Ovary (tissue), 9 donors: ENCODE measurements around the gene DRAP1. TPM values are rescaled to one million over a fixed set of nuclear protein-coding genes. Genes with fewer than 3 reads are reported as not detected.

Source experiments
- DNase-seq, 5 donors: peaks; one replicate each; pipeline ENCODE4 v3.0.0-alpha.2; 2019 to 2020
- H3K27ac ChIP-seq, 2 donors: fragments of 200-600 bp; one replicate each; pipeline versions ENCODE4 v1.5.1 to v1.8.0; 2019 to 2022
- H3K27me3 ChIP-seq: fragments of 200-600 bp; one replicate; pipeline ENCODE4 v1.8.0; 2022
- H3K36me3 ChIP-seq: fragments of 200-600 bp; sonication (generic); one replicate; pipeline ENCODE4 v1.5.1; 2019
- H3K4me1 ChIP-seq: one replicate; pipeline ENCODE4 v1.8.1; 2013; ENCODE audit warnings: mild to moderate bottlenecking, moderate library complexity; ENCODE audit not compliant: insufficient read depth
- H3K4me3 ChIP-seq: fragments of 200-600 bp; sonication (generic); one replicate; pipeline ENCODE4 v1.5.1; 2017
- H3K9me3 ChIP-seq, 2 donors: fragments of 200-600 bp in 1 of 2; sonication (generic) in 1 of 2; one replicate each; pipeline versions ENCODE4 v1.5.1 to v1.8.1; 2013 to 2019; ENCODE audit warnings: mild to moderate bottlenecking in 1 of 2, moderate library complexity in 1 of 2
- EP300 ChIP-seq: sonication (generic); formaldehyde crosslinking; IDR thresholded peaks from one replicate; pipeline ENCODE4 v1.6.1; 2017; ENCODE audit warnings: antibody characterized with exemption
- POLR2A ChIP-seq: fragments of 450-650 bp; IDR thresholded peaks from one replicate; pipeline ENCODE4 v1.6.1; 2017; ENCODE audit warnings: antibody characterized with exemption, mild to moderate bottlenecking, moderate library complexity
- whole genome bisulfite sequencing, 3 donors: extraction: QIAGEN DNeasy Blood & Tissue Kit in 1 of 3; methylation state at CpG; one replicate each; pipeline versions ENCODE4 v1.1.5 to v1.1.7; 2013 to 2017; 5-methylcytosine and 5-hydroxymethylcytosine counted together
- intact Hi-C, 4 donors: fragments of 100-400 bp; cut with DNase I; formaldehyde crosslinking; loops; one replicate each; pipeline versions ENCODE4 v1.11.0 to v1.15.1; 2022 to 2023
- polyA plus RNA-seq, 2 donors: library from polyadenylated mRNA; stranded (reverse); fragments of 200-250 nt in 1 of 2; fragments of 350-450 nt in 1 of 2; fragmentation: Illumina TruSeq in 1 of 2; extraction: RNeasy Lipid Tissue Mini Kit (QIAGEN cat#74804) in 1 of 2; gene quantifications; one replicate each; pipeline ENCODE4 v1.2.3, GENCODE V29; 2013 to 2014
- total RNA-seq, 7 donors: library from RNA; depleted of rRNA in 2 of 7; stranded (reverse); fragments of >200 nt in 2 of 7; fragmentation: NEBNext Ultra II Directional in 3 of 7; extraction: Animal tissue kit (Norgen Biotek cat#: 25700) in 3 of 7; gene quantifications; one replicate each; pipeline versions ENCODE4 v1.1.0 to v1.2.4, GENCODE V29; 2016 to 2023
- TF ChIP-seq, protein P1 (sequence below), 3 donors: fragments of 450-650 bp in 2 of 3; fragments of 200-600 bp in 1 of 3; IDR thresholded peaks; one replicate each; pipeline versions ENCODE4 v1.5.1 to v1.8.0; 2016 to 2022; ENCODE audit warnings: antibody characterized with exemption in 3 of 3, mild to moderate bottlenecking in 1 of 3
- donor health status: DM: no; HTN: no; CAD: no; lungs with moderate emphysema.
- donor health status: DM: no; HTN: no; CAD: no.
- donor health status: Bipolar disorder and iron deficiency.
- donor health status: DM: yes; HTN: yes; CAD: no.
- donor health status: DM: no; HTN: no; CAD: no.
- donor health status: DM: yes; HTN: yes; CAD: no.

DRAP1 gene
- total and polyA plus RNA-seq, 9 donors = 22.2 to 86.7 (median 78.3) TPM

DNA sequence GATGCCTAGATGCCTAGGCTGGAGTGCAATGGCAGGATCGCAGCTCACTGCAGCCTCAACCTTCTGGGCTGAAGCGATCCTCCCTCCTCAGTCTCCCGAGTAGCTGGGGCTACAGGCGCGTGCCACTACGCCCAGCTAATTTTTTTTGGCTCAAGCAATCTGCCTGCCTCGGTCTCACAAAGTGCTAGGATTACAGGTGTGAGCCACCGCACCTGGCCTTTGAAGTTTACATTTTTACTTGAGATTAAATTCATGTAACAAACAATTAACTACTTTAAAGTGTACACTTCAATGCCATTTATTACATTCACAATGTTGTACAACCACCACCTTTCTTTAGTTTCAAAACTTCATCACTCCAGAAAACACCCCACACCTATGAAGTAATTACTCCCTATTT, 15.5 kb upstream of the DRAP1 start:
- H3K27me3 ChIP-seq = peaks cover 3% of the 10 kb centered on the region
- H3K4me3 ChIP-seq = no peak overlapping the region
- H3K36me3 ChIP-seq = no peaks in the 10 kb centered on the region
- TF ChIP-seq, protein P1, sequence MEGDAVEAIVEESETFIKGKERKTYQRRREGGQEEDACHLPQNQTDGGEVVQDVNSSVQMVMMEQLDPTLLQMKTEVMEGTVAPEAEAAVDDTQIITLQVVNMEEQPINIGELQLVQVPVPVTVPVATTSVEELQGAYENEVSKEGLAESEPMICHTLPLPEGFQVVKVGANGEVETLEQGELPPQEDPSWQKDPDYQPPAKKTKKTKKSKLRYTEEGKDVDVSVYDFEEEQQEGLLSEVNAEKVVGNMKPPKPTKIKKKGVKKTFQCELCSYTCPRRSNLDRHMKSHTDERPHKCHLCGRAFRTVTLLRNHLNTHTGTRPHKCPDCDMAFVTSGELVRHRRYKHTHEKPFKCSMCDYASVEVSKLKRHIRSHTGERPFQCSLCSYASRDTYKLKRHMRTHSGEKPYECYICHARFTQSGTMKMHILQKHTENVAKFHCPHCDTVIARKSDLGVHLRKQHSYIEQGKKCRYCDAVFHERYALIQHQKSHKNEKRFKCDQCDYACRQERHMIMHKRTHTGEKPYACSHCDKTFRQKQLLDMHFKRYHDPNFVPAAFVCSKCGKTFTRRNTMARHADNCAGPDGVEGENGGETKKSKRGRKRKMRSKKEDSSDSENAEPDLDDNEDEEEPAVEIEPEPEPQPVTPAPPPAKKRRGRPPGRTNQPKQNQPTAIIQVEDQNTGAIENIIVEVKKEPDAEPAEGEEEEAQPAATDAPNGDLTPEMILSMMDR (IDR thresholded peaks at IDR 0.05) = no peak
- no peak for TF ChIP-seq POLR2A
- no peak for TF ChIP-seq EP300
- no peaks in the 10 kb centered on the region for H3K9me3 ChIP-seq
- WGBS, 3 donors = 71 to 76% (median 73%) methylated on average over 8 of the region's 8 CpGs
- no peak for DNase-seq
- no peak overlapping the region for H3K27ac ChIP-seq
- intact Hi-C loops = no loop called here
- peaks cover 2% of the 10 kb centered on the region for H3K4me1 ChIP-seq

DNA sequence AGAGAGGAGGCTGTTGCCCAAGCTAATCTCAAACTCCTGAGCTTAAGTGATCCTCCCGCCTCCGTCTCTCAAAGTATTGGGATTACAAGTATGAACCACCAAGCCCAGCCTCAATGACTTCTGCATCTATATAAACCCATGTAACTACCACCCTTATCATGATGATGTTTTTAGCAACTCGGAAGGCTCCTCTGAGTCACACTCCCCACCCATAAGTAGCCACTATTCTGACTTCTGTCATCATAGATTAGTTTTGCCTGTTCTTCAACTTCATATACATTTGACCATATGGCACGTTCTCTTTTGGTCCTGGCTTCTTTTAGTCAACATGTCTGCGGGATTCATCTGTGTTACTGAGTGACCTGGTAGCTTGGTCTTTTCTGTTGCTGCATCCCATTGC, 12.6 kb upstream of the DRAP1 start:
- no peak for DNase-seq
- Histone ChIP-seq H3K9me3 (no peaks in the 10 kb centered on the region), H3K36me3 (no peaks in the 10 kb centered on the region), H3K27ac (no peak overlapping the region), H3K27me3 (no peaks in the 10 kb centered on the region), H3K4me3 (no peak overlapping the region), H3K4me1 (peaks cover 4% of the 10 kb centered on the region)
- intact Hi-C loops = no loop called here
- TF ChIP-seq, protein P1 (IDR thresholded peaks at IDR 0.05) = no peak
- TF ChIP-seq EP300 (no peak), POLR2A (no peak)
- 81 to 89% (median 84%) methylated on average over 5 of the region's 5 CpGs for WGBS, 3 donors

DNA sequence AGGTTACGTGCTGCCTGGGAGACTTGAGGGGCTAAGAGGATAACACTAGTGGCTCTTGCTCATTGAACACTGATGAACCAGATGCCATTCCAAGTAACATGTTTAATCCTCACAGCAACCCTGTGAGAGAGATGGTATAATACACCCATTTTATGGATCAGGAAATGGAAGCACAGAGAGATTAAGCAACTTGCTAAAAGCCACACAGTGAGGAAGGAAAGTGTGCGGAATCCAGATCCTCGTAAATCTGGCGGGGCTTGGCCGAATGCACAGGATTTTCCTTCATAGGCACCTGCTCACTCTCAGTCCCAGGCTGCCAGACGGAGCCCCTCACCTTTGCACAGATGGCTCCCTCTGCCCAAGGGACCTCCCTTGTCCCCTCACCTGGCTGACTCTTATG, 11.3 kb upstream of the DRAP1 start:
- intact Hi-C loops = no loop called here
- Histone ChIP-seq H3K27ac (no peak overlapping the region), H3K27me3 (no peaks in the 10 kb centered on the region), H3K9me3 (no peaks in the 10 kb centered on the region), H3K36me3 (no peaks in the 10 kb centered on the region), H3K4me3 (no peak overlapping the region), H3K4me1 (peaks cover 10% of the 10 kb centered on the region)
- TF ChIP-seq EP300 (no peak), POLR2A (no peak)
- DNase-seq = no peak
- 70 to 81% (median 79%) methylated on average over 6 of the region's 6 CpGs for WGBS, 3 donors

DNA sequence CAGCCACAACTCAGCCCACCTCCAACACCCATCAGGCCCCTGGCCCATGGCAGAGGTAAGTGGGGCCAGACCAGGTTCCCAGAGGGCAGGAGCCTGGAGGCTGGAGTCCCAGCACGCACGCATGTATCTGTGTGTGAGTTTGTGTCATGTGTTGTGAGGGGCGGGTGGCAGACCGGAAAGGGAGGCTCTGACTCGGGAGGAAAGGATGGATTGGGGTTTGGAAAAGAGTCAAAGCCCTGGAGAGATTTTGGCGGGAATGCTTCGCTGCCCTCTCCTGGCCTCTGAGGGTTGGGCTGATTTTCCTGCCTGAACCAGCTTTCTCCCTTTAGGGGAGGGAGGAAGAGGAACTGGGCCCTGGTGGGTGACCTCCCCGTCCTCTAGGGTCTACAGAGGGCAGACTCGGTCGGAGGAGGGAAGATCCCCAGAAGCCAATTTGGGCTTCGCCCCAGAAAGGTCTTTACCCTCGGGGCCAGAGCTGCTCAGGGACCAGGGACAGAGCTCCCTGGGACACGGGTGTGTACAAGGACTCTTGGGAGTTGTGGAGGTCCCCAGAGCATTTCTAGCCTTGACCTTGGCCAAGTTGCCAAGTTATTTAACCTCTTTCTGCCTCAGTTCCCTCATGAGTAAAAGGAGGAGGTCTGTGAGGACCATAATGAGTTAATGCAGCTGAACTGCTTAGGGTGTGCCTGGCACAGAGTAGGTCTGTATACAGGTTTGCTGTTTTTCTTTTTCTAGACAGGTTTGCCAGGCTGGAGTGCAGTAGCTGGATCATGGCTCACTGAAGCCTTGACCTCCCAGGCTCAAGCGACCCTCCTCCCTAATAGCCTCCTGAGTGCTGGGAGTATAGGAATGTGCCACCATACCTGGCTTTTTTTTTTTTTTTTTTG, 7.3 kb upstream of the DRAP1 start:
- no peaks in the 10 kb centered on the region for H3K36me3 ChIP-seq
- peaks cover 28% of the 10 kb centered on the region for H3K4me1 ChIP-seq
- no peak for TF ChIP-seq POLR2A
- TF ChIP-seq, protein P1 (IDR thresholded peaks at IDR 0.05) = peak in 2 of 3 donors; percentile 40 to 42
- 11 to 16% (median 15%) methylated on average over 14 of the region's 14 CpGs for WGBS, 3 donors
- no peaks in the 10 kb centered on the region for H3K27me3 ChIP-seq
- H3K9me3 ChIP-seq = no peaks in the 10 kb centered on the region
- intact Hi-C loops = no loop called here
- no peak overlapping the region for H3K4me3 ChIP-seq
- H3K27ac ChIP-seq = no peak overlapping the region
- DNase-seq = peak; percentile 72 to 82 (median 73)

DNA sequence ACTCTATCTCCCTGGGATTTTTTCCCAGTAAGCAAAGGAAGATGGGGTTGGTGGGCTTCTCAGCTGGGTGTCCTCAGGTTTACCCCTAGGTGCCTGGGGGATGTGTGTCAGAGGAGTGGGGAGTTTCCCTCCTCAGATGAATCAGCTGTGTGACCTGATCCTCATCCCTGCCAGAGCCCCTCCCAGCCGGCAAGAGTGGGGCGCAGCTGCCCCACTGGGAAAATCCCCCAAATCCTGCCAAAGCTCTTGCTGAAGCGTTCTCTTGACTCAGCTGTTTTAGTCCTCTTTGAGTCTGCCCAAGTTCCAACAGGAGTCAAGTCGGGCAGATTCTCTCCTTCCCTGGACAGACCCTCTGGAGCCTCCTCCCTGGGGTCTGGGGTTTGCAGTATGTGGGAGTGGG, 6.4 kb upstream of the DRAP1 start:
- WGBS, 3 donors = 34 to 42% (median 40%) methylated on average over 4 of the region's 4 CpGs
- H3K9me3 ChIP-seq = no peaks in the 10 kb centered on the region
- peaks cover 36% of the 10 kb centered on the region for H3K4me1 ChIP-seq
- intact Hi-C loops = no loop called here
- H3K27ac ChIP-seq = no peak overlapping the region
- TF ChIP-seq EP300 (no peak), POLR2A (no peak)
- TF ChIP-seq, protein P1 (IDR thresholded peaks at IDR 0.05) = no peak
- DNase-seq = no peak
- H3K4me3 ChIP-seq = no peak overlapping the region
- H3K27me3 ChIP-seq = no peaks in the 10 kb centered on the region
- no peaks in the 10 kb centered on the region for H3K36me3 ChIP-seq
